Neural progenitor cell (in vitro differentiated cells): ENCODE results near the gene KHDC3L.

Source experiments
- EZH2 ChIP-seq: fragments of 200-600 bp; sonication (generic); IDR thresholded peaks from 2 replicates; pipeline ENCODE4 v1.6.1; 2017; ENCODE audit warnings: antibody characterized with exemption, mild to moderate bottlenecking, moderate library complexity
- EZH2phosphoT487 ChIP-seq: fragments of 200-600 bp; sonication (generic); IDR thresholded peaks from 2 replicates; pipeline ENCODE4 v1.6.1; 2017; ENCODE audit warnings: antibody characterized with exemption
- TF ChIP-seq, protein P1 (sequence below): fragments of 200-600 bp; sonication (generic); IDR thresholded peaks from 2 replicates; pipeline ENCODE4 v1.5.1; 2017; ENCODE audit warnings: antibody characterized with exemption, mild to moderate bottlenecking

DNA sequence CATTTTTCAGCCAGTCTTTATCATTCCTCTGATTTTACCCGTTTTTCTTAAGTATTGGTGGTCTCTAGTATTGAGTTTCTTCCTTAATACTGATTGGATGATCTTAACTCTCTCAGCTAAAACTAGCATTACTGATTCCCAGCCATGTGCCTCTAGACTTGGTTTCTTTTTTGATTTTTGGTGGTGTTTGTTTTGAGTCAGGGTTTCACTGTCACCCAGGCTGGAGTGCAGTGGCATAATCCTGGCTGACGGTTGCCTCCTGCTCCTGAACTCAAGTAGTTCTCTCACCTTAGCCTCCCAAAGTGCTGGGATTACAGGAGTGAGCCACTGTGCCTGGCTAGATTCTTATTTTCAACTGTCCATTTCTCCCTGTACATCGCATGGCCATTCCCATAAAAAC is 33.3 kb upstream of the KHDC3L start:
- TF ChIP-seq, protein P1, sequence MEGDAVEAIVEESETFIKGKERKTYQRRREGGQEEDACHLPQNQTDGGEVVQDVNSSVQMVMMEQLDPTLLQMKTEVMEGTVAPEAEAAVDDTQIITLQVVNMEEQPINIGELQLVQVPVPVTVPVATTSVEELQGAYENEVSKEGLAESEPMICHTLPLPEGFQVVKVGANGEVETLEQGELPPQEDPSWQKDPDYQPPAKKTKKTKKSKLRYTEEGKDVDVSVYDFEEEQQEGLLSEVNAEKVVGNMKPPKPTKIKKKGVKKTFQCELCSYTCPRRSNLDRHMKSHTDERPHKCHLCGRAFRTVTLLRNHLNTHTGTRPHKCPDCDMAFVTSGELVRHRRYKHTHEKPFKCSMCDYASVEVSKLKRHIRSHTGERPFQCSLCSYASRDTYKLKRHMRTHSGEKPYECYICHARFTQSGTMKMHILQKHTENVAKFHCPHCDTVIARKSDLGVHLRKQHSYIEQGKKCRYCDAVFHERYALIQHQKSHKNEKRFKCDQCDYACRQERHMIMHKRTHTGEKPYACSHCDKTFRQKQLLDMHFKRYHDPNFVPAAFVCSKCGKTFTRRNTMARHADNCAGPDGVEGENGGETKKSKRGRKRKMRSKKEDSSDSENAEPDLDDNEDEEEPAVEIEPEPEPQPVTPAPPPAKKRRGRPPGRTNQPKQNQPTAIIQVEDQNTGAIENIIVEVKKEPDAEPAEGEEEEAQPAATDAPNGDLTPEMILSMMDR = no peak
- no peak for TF ChIP-seq EZH2
- no peak for TF ChIP-seq EZH2phosphoT487
